Esophagus squamous epithelium (tissue), 5 donors: ENCODE data around the gene FBN3. TPM values are rescaled to one million over a fixed set of nuclear protein-coding genes. Genes with fewer than 3 reads are reported as not detected.

Experiments used
- DNase-seq: peaks from one replicate; lab custom pipeline; 2025; lab: John Stamatoyannopoulos, UW
- H3K27ac ChIP-seq, 4 donors: fragments of 200-600 bp; sonication (generic); one replicate each; pipeline ENCODE4 v1.5.1; 2016 to 2019; ENCODE audit warnings: mild to moderate bottlenecking in 1 of 4
- H3K27me3 ChIP-seq, 4 donors: fragments of 200-600 bp; sonication (generic); 1 replicate in 3 of 4; 2 replicates in 1 of 4; pipeline versions ENCODE4 v1.5.1 to v1.6.0; 2017 to 2021; ENCODE audit warnings: antibody characterized with exemption in 1 of 4
- H3K36me3 ChIP-seq, 3 donors: fragments of 200-600 bp; sonication (generic); one replicate each; pipeline ENCODE4 v1.5.1; 2016 to 2019
- H3K4me1 ChIP-seq, 3 donors: fragments of 200-600 bp; sonication (generic); one replicate each; pipeline ENCODE4 v1.5.1; 2017 to 2019
- H3K4me3 ChIP-seq, 4 donors: fragments of 200-600 bp; sonication (generic); 1 replicate in 3 of 4; 2 replicates in 1 of 4; pipeline ENCODE4 v1.5.1; 2016 to 2019; ENCODE audit warnings: mild to moderate bottlenecking in 2 of 4, moderate library complexity in 1 of 4
- H3K9me3 ChIP-seq, 3 donors: fragments of 200-600 bp; sonication (generic); one replicate each; pipeline ENCODE4 v1.5.1; 2016 to 2019
- CTCF ChIP-seq, 6 experiments: fragments of 450-650 bp in 4 of 6; fragments of 200-600 bp in 2 of 6; sonication (generic) in 2 of 6; IDR thresholded peaks; one replicate each; pipeline ENCODE4 v1.5.1; 2016 to 2019; ENCODE audit warnings: antibody characterized with exemption in 6 of 6, mild to moderate bottlenecking in 4 of 6, moderate library complexity in 4 of 6
- POLR2A ChIP-seq, 4 donors: fragments of 450-650 bp; IDR thresholded peaks; one replicate each; pipeline ENCODE4 v1.6.1; 2017; ENCODE audit warnings: antibody characterized with exemption in 4 of 4, mild to moderate bottlenecking in 4 of 4, moderate library complexity in 3 of 4
- WGBS, 2 donors: methylation state at CpG; one replicate each; pipeline ENCODE4 v1.1.5; 2018; 5-methylcytosine and 5-hydroxymethylcytosine counted together
- intact Hi-C: fragments of 100-400 bp; cut with DNase I; formaldehyde crosslinking; loops from one replicate; pipeline ENCODE4 v1.15.0; 2022
- total RNA-seq, 4 donors: library from RNA; depleted of rRNA; stranded (reverse); fragments of >200 nt; gene quantifications; one replicate each; pipeline ENCODE4 v1.1.0, GENCODE V29; 2016
- donor health status: DM: yes; HTN: yes; CAD: no.

The FBN3 gene
- total RNA-seq, 4 donors from 2014 or later = 0.09 TPM; not detected in 3

GRCh38 chr19:8042900-8043299 is 106.5 kb downstream of the FBN3 start:
- H3K4me3 ChIP-seq = no peak overlapping the region
- intact Hi-C loops = no loop called here
- no peak overlapping the region for H3K27ac ChIP-seq
- H3K27me3 ChIP-seq = peaks cover 0 to 24% (median 0%) of the 10 kb centered on the region in 4 donors
- no peak for TF ChIP-seq CTCF (IDR thresholded peaks at IDR 0.05)
- TF ChIP-seq POLR2A (IDR thresholded peaks at IDR 0.05) = no peak
- no peaks in the 10 kb centered on the region for H3K4me1 ChIP-seq
- no peaks in the 10 kb centered on the region for H3K36me3 ChIP-seq
- WGBS, 2 donors = 81 to 83% methylated on average over 9 of the region's 9 CpGs
- no peak for DNase-seq
- H3K9me3 ChIP-seq = no peaks in the 10 kb centered on the region

- TF ChIP-seq CTCF (IDR thresholded peaks at IDR 0.05) = no peak
- TF ChIP-seq POLR2A (IDR thresholded peaks at IDR 0.05) = no peak
- Histone ChIP-seq H3K4me1 (no peaks in the 10 kb centered on the region), H3K27me3 (peaks cover 0 to 38% (median 0%) of the 10 kb centered on the region in 4 donors), H3K9me3 (no peaks in the 10 kb centered on the region), H3K27ac (no peak overlapping the region), H3K36me3 (no peaks in the 10 kb centered on the region), H3K4me3 (no peak overlapping the region)
- WGBS, 2 donors = 53 to 60% methylated on average over 6 to 7 of the region's 7 CpGs
- no peak for DNase-seq
- intact Hi-C loops = no loop called here
Measured at GRCh38 chr19:8041531-8041931, 107.9 kb downstream of the FBN3 start.

- no peaks in the 10 kb centered on the region for H3K36me3 ChIP-seq
- no peak for DNase-seq
- H3K27ac ChIP-seq = no peak overlapping the region
- WGBS, 2 donors = 80 to 93% methylated on average over 3 of the region's 3 CpGs
- intact Hi-C loops = no loop called here
- TF ChIP-seq CTCF (IDR thresholded peaks at IDR 0.05) (no peak), POLR2A (IDR thresholded peaks at IDR 0.05) (no peak)
- no peak overlapping the region for H3K4me3 ChIP-seq
- H3K9me3 ChIP-seq = no peaks in the 10 kb centered on the region
- H3K27me3 ChIP-seq = peaks cover 0 to 33% (median 0%) of the 10 kb centered on the region in 4 donors
- H3K4me1 ChIP-seq = no peaks in the 10 kb centered on the region
Measured at GRCh38 chr19:8039231-8039630, 110.2 kb downstream of the FBN3 start.

GRCh38 chr19:8038815-8039214 is 110.6 kb downstream of the FBN3 start:
- H3K36me3 ChIP-seq = no peaks in the 10 kb centered on the region
- no peaks in the 10 kb centered on the region for H3K4me1 ChIP-seq
- H3K9me3 ChIP-seq = no peaks in the 10 kb centered on the region
- DNase-seq = no peak
- intact Hi-C loops = no loop called here
- WGBS, 2 donors = 56 to 72% methylated on average over 6 of the region's 6 CpGs
- TF ChIP-seq POLR2A (IDR thresholded peaks at IDR 0.05) (no peak), CTCF (IDR thresholded peaks at IDR 0.05) (no peak)
- H3K27me3 ChIP-seq = peaks cover 0 to 33% (median 0%) of the 10 kb centered on the region in 4 donors
- no peak overlapping the region for H3K4me3 ChIP-seq
- no peak overlapping the region for H3K27ac ChIP-seq

- intact Hi-C loops = no loop called here
- Histone ChIP-seq H3K4me3 (no peak overlapping the region), H3K4me1 (no peaks in the 10 kb centered on the region), H3K9me3 (no peaks in the 10 kb centered on the region), H3K36me3 (no peaks in the 10 kb centered on the region), H3K27ac (no peak overlapping the region), H3K27me3 (peaks cover 0 to 30% (median 0%) of the 10 kb centered on the region in 4 donors)
- no peak for DNase-seq
- WGBS, 2 donors = 41 to 72% methylated on average over 7 of the region's 7 CpGs
- TF ChIP-seq CTCF (IDR thresholded peaks at IDR 0.05) (no peak), POLR2A (IDR thresholded peaks at IDR 0.05) (no peak)
Measured at GRCh38 chr19:8036434-8037099, 112.8 kb downstream of the FBN3 start.
